OCI-LY7 (cell line): Measurements from ENCODE around the gene TANGO2. TPM values are rescaled to one million over a fixed set of nuclear protein-coding genes. Genes with fewer than 3 reads are reported as not detected.

Experiments used
- BruUV-seq: library from RNA; stranded (reverse); fragments of 400-500 nt; replicated peaks from 2 replicates; lab custom pipeline; 2021; lab: Mats Ljungman, UMichigan
- CTCF ChIA-PET: fragments of 300-600 bp; sonication (Branson Sonifier 250); formaldehyde crosslinking; loops from one replicate; lab custom pipeline; 2022; ENCODE audit warnings: antibody characterized with exemption; ENCODE audit not compliant: unreplicated experiment; lab: Charles Lee
- POLR2A ChIA-PET: fragments of 300-600 bp; sonication (Branson Sonifier 250); formaldehyde crosslinking; loops from one replicate; lab custom pipeline; 2022; ENCODE audit warnings: antibody characterized with exemption; lab: Charles Lee
- DNase-seq: peaks from one replicate; pipeline ENCODE4 v3.0.0-alpha.2; 2015; ENCODE audit warnings: low spot score
- H2AFZ ChIP-seq: fragments of 200-600 bp; sonication (generic), shearing (Covaris generic); 2 replicates; pipeline ENCODE4 v1.6.1; 2014; ENCODE audit warnings: mild to moderate bottlenecking, antibody characterized with exemption, low read length, moderate library complexity
- H3K27ac ChIP-seq: fragments of 200-600 bp; sonication (generic); 2 replicates; pipeline ENCODE4 v1.5.1; 2014; ENCODE audit warnings: mixed run types, low read depth, mild to moderate bottlenecking, moderate library complexity, low read length, inconsistent platforms; ENCODE audit not compliant: poor library complexity, severe bottlenecking
- H3K36me3 ChIP-seq: fragments of 200-600 bp; sonication (generic); 2 replicates; pipeline ENCODE4 v1.6.1; 2014; ENCODE audit warnings: mild to moderate bottlenecking, antibody characterized with exemption, low read length, moderate library complexity, mixed read lengths; ENCODE audit not compliant: insufficient read depth
- H3K4me1 ChIP-seq: fragments of 200-600 bp; sonication (generic); 2 replicates; pipeline ENCODE4 v1.5.1; 2014; ENCODE audit warnings: mild to moderate bottlenecking, low read length; ENCODE audit not compliant: insufficient read depth, poor library complexity, severe bottlenecking
- H3K4me2 ChIP-seq: fragments of 200-600 bp; sonication (generic); 2 replicates; pipeline ENCODE4 v1.6.1; 2014; ENCODE audit warnings: mild to moderate bottlenecking, low read length
- H3K4me3 ChIP-seq: fragments of 200-600 bp; sonication (generic); 2 replicates; pipeline ENCODE4 v1.5.1; 2014; ENCODE audit warnings: mild to moderate bottlenecking, low read depth, low read length; ENCODE audit not compliant: poor library complexity, severe bottlenecking
- H3K79me2 ChIP-seq: fragments of 200-600 bp; sonication (generic); 2 replicates; pipeline ENCODE4 v1.6.1; 2016; ENCODE audit warnings: low read depth, mild to moderate bottlenecking, low read length, moderate library complexity, mixed read lengths; ENCODE audit not compliant: insufficient read depth
- H3K9me2 ChIP-seq: fragments of 200-600 bp; sonication (generic); 2 replicates; pipeline ENCODE4 v1.6.1; 2016; ENCODE audit warnings: mild to moderate bottlenecking, low read length, mixed read lengths; ENCODE audit not compliant: insufficient read depth
- H3K9me3 ChIP-seq: fragments of 200-600 bp; sonication (generic); 2 replicates; pipeline ENCODE4 v1.6.1; 2014; ENCODE audit warnings: mild to moderate bottlenecking, mixed run types, low read length, mixed read lengths
- H4K20me1 ChIP-seq: fragments of 200-600 bp; sonication (generic); 2 replicates; pipeline ENCODE4 v1.6.1; 2014; ENCODE audit warnings: mild to moderate bottlenecking, antibody characterized with exemption, low read length, moderate library complexity, mixed read lengths; ENCODE audit not compliant: insufficient read depth
- EZH2phosphoT487 ChIP-seq: fragments of 200-600 bp; sonication (generic); IDR thresholded peaks from 2 replicates; pipeline ENCODE4 v1.6.1; 2018; ENCODE audit warnings: low read depth, borderline replicate concordance, mild to moderate bottlenecking, mixed run types, antibody characterized with exemption, low read length, moderate library complexity, mixed read lengths
- intact Hi-C: fragments of 100-400 bp; cut with micrococcal nuclease; formaldehyde crosslinking; loops from one replicate; pipeline ENCODE4 v1.10.0; 2022; ENCODE audit not compliant: unreplicated experiment
- total RNA-seq, 2 experiments: library from RNA; depleted of rRNA in 1 of 2; stranded (reverse); fragments of >200 nt in 1 of 2; shearing (Covaris generic) in 1 of 2; gene quantifications; 2 replicates each; pipeline ENCODE4 v1.2.3, GENCODE V29; 2014 to 2022
- TF ChIP-seq, protein P1 (sequence below): fragments of 200-600 bp; sonication (generic); conservative IDR thresholded peaks from 2 replicates; pipeline ENCODE4 v1.5.1; 2014; ENCODE audit warnings: mild to moderate bottlenecking, antibody characterized with exemption, low read length, moderate library complexity, mixed read lengths

TANGO2 gene
- total RNA-seq, 2 experiments from 2014 or later, result 18.3 to 23.3 TPM

DNA sequence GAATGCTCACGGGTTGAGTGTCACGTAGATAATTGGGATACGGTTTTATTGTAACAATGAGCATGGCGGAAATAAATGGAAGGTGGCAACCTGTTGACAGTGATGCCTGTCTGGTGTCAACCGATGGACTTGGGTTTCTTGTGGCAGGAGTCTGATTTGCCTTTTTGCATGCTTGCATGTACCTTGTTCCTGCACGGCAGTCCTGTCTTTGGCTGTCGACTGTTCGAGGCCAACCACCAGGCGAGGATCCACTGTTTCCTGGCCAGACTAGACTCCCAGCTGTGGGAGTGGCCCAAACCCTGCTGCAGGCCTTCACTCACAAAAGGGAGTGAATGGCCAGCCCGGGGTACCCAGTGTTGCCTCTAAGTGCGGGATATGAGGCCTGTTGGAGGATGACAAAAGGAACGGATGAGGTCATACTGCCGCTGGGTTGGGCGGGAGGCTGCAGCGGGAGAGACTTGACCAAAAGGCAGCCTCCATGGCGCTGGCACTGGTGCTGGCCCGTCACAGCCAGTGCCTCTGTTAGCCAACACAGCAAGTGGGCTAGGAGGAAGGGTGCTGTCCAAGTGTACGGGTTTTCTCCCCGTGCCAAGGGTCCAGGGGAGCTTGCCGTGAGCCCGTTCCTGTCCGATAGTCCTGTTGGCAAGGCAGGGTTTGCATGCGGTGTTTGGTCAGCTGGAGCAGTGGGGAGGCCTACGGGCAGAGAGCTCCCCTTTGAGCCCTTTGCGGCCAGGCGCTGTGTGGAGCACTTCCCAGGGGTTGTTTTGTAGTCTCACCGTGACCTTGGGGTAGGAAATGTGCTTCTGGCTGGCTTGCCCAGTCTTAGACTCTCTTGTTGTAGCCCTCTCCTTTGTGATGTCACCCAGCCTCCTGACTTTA, 60.1 kb downstream of the TANGO2 start:
- peak; percentile 33 for DNase-seq
- H3K4me3 ChIP-seq, result peak overlapping the region; percentile 99
- no peak for TF ChIP-seq EZH2phosphoT487
- TF ChIP-seq, protein P1, sequence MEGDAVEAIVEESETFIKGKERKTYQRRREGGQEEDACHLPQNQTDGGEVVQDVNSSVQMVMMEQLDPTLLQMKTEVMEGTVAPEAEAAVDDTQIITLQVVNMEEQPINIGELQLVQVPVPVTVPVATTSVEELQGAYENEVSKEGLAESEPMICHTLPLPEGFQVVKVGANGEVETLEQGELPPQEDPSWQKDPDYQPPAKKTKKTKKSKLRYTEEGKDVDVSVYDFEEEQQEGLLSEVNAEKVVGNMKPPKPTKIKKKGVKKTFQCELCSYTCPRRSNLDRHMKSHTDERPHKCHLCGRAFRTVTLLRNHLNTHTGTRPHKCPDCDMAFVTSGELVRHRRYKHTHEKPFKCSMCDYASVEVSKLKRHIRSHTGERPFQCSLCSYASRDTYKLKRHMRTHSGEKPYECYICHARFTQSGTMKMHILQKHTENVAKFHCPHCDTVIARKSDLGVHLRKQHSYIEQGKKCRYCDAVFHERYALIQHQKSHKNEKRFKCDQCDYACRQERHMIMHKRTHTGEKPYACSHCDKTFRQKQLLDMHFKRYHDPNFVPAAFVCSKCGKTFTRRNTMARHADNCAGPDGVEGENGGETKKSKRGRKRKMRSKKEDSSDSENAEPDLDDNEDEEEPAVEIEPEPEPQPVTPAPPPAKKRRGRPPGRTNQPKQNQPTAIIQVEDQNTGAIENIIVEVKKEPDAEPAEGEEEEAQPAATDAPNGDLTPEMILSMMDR, result no peak
- ChIA-PET POLR2A (interaction anchor here (0.6 kb wide), 1 partner anchor 21 kb away, joined by 3 read pairs; no protein-coding TSS in a partner anchor), CTCF (no interaction called here)
- no peaks in the 10 kb centered on the region for H3K9me2 ChIP-seq
- H3K27ac ChIP-seq, result peak overlapping the region; percentile 70
- H2AFZ ChIP-seq, result peak overlapping the region; percentile 75
- H3K36me3 ChIP-seq, result peaks cover 7% of the 10 kb centered on the region
- BruUV-seq, result no TSS peak
- peaks cover 40% of the 10 kb centered on the region for H3K4me1 ChIP-seq
- H3K4me2 ChIP-seq, result peak overlapping the region; percentile 100
- 0 out of 2 replicates have a peak, but pooled peaks cover 3% of the 10 kb centered on the region for H4K20me1 ChIP-seq
- intact Hi-C loops, result loop anchor here (1.0 to 5.0 kb wide), 3 partner anchors 36 to 119 kb away; partner anchors contain the start of genes TANGO2 and TRMT2A
- peaks cover 55% of the 10 kb centered on the region for H3K79me2 ChIP-seq
- no peaks in the 10 kb centered on the region for H3K9me3 ChIP-seq

DNA sequence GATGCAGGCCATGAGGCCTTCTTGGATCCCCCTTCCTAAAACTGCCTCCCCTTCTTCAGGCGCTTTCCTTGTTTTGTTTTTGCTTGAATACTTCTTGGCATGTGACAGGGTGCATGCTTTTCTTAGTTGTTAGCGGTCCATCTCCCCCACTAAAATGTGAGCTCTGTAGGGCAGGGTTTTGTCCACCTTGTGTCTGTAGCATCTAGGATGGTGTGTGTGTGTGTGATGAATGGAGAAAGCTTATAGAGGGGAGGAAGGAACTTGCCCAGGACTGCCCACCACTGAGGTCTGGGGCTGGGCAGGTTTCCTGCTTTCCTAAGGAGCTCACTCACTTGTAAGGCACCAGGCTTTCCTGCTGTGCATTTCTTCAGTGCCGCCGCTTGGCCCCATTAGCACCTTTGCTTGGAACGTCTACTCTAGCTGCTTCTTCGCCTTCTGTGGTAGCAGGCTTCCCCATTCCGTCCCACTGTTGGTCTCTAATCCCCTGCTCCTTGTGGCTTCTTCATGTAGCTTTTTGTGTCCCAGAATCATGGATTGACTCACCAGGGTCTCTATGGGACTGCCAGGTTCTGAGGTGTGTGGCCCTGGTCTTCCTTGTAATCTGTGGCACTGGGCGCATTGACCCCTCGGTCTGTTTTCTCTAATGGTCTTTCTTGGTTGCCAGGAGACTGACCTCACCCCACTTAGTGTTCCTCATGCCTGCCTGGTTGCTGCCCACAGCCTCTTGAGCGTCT, 62.4 kb downstream of the TANGO2 start:
- intact Hi-C loops, result loop anchor here (5.0 kb wide), 1 partner anchor 121 kb away; no protein-coding TSS in a partner anchor
- Histone ChIP-seq H4K20me1 (0 out of 2 replicates have a peak, but pooled peaks cover 3% of the 10 kb centered on the region), H3K4me1 (peaks cover 40% of the 10 kb centered on the region), H3K79me2 (peaks cover 55% of the 10 kb centered on the region), H3K27ac (no peak overlapping the region), H3K4me3 (peak overlapping the region; percentile 9), H3K4me2 (peak overlapping the region; percentile 43; the same call in 1 of the 2 replicates), H3K36me3 (peaks cover 30% of the 10 kb centered on the region), H3K9me2 (no peaks in the 10 kb centered on the region), H2AFZ (no peak overlapping the region), H3K9me3 (no peaks in the 10 kb centered on the region)
- BruUV-seq, result no TSS peak
- POLR2A ChIA-PET, result interaction anchor here (0.6 kb wide), 1 partner anchor 61 kb away, joined by 3 read pairs; no protein-coding TSS in a partner anchor
- TF ChIP-seq EZH2phosphoT487, result no peak
- TF ChIP-seq, protein P1, result no peak
- CTCF ChIA-PET, result no interaction called here
- no peak for DNase-seq
